HG03045 (cell line): ENCODE measurements around the gene LANCL1.
A peak's percentile ranks its signal among the peaks of the same experiment; 100 is the strongest.

Source experiments
- ATAC-seq: cut with Tn5 transposase; IDR thresholded peaks from one replicate; pipeline ENCODE4 v1.9.1; 2021; ENCODE audit warnings: mild to moderate bottlenecking, moderate library complexity; ENCODE audit not compliant: unreplicated experiment

Gene LANCL1, protein sequence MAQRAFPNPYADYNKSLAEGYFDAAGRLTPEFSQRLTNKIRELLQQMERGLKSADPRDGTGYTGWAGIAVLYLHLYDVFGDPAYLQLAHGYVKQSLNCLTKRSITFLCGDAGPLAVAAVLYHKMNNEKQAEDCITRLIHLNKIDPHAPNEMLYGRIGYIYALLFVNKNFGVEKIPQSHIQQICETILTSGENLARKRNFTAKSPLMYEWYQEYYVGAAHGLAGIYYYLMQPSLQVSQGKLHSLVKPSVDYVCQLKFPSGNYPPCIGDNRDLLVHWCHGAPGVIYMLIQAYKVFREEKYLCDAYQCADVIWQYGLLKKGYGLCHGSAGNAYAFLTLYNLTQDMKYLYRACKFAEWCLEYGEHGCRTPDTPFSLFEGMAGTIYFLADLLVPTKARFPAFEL

DNA sequence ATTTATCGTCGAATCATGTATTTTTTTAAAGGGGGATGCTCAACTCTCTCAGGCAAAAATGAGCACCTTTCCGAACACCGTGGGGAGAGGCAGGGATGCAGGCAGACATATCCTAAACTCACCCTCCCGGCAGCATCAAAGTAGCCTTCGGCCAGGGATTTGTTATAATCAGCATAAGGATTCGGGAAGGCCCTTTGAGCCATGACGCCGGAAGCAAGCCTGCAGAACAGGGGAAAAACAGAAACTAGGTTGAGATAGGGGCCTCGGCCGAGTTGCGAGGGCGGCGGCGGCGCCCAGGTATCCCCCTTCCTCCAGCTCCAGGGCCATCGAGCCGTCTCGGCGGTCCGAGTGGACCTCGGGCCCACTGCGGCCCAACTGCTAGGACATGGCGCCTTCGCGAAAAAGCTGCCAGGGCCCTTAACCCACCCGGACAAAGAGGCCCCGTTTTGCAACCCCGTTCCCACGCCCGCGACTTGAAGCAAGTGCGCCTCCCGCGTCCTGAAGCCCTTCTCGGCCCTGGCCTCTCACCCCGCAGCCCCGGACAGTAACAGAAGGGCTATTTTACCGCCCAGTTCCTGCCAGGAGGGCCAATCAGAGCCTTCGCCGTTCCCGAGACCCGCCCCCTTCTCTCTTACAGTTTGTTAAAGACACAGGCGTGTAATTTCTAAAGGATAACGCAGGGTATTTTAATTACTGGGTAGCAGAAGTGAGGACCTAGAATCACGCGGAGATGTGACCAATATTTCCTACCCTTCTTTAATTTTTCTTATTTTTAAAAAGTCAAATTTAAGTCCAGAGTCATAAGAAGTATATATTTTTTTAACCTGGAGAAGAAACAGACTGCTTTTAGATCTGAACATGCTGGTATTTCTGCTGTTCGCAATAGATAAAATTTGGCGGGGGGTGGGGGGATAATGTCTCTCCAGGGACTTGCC, at the start of gene LANCL1:
Gene LANCL1, minus strand, starts transcription at position 566 of the 935 bp plus-strand sequence. Its CDS starts 363 bp downstream, at position 203.
- peak; percentile 100 for ATAC-seq

GRCh38 chr2:210524533-210524932, 48.0 kb upstream of the LANCL1 start:
- ATAC-seq: no peak

- no peak for ATAC-seq
Measured at GRCh38 chr2:210523650-210524289, 47.2 kb upstream of the LANCL1 start.

- no peak for ATAC-seq
Measured at GRCh38 chr2:210522399-210522798, 45.8 kb upstream of the LANCL1 start.

GRCh38 chr2:210519594-210519993, 43.0 kb upstream of the LANCL1 start:
- no peak for ATAC-seq

GRCh38 chr2:210517264-210517663, 40.7 kb upstream of the LANCL1 start:
- ATAC-seq: no peak

DNA sequence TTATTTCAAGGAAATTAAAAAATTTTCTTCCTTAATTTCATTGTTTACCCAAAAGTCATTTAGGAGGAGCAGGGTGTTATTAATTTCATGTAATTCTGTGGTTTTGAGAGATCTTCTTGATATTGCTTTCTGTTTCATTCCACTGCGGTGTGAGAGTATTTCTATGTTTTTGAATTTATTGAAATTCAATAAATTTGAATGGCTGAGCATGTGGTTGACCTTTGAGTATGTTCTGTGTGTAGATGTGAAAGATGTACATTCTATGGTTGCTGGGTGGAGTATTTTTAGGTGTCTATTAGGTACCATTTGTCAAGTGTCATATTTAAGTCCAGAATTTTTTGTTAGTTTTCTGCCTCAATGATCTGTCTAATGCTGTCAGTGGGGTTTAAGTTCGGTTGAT, 39.4 kb upstream of the LANCL1 start:
- no peak for ATAC-seq

DNA sequence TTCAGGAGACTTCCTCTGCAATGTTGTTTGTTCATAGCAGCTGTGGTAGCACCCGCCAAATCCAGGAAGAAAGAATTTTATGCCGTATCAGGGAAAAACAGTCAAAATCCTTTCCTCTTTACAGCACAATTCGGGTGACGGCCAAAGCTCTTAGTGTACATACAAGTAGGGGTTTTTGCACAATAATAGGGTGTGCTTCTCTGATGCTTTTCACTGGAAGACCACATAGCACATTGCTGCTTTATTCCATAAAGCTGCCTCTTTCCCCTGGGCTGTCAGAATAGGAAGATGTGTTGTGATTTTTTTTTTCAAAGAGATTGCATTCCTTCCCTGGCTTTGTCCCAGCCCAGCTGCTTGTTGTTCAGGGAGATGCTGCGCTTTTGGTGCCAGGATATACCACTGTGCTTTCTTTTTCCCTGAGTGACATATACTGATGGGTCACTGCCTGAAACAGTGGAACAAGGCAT, 27.2 kb upstream of the LANCL1 start:
- ATAC-seq: no peak

- ATAC-seq: peak; percentile 70
Measured at GRCh38 chr2:210503001-210503623, 26.6 kb upstream of the LANCL1 start.

DNA sequence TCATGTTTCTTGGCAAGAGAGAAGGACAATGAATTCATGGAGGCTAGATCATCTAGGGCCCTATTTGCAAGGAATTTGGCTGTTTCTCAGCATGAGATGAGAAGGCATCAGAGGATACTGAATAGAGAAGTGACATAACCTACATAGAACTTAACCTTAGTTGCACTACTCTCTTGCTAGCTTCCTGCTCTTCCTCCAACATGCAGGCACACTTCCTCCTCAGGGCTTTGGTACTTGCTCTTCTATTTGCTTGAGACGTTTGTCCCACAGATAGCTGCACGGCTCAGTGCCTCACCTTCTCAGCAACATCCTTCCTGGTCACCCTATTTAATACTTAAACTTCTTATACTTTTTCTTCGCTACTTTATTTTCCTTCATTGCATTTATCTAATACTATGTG, 20.0 kb upstream of the LANCL1 start:
- ATAC-seq: no peak

DNA sequence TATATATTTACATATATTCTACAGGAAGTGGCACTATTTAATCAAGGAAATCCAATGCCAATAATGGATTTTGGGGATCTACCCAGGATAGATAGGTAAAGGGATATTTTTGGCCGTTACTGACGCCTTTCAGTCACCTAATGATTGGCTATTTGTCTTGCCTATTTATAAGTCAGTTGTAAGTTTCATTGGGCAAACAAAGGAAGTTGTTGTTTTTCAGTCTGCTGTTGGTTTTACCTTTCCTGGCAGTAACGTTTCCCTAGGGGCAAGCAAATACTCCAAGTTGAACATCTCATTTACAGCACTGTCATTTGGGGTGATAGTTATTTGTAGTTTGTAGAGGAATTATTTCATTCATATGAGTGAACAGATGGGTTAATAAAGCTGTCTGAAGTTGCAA, 17.0 kb upstream of the LANCL1 start:
- ATAC-seq: no peak

- no peak for ATAC-seq
Measured at GRCh38 chr2:210481601-210482175, 5.1 kb upstream of the LANCL1 start.

GRCh38 chr2:210480764-210481163, 4.2 kb upstream of the LANCL1 start:
- ATAC-seq: no peak

GRCh38 chr2:210480079-210480478, 3.5 kb upstream of the LANCL1 start:
- no peak for ATAC-seq

- ATAC-seq: no peak
Measured at GRCh38 chr2:210478661-210479060, 2.1 kb upstream of the LANCL1 start.

DNA sequence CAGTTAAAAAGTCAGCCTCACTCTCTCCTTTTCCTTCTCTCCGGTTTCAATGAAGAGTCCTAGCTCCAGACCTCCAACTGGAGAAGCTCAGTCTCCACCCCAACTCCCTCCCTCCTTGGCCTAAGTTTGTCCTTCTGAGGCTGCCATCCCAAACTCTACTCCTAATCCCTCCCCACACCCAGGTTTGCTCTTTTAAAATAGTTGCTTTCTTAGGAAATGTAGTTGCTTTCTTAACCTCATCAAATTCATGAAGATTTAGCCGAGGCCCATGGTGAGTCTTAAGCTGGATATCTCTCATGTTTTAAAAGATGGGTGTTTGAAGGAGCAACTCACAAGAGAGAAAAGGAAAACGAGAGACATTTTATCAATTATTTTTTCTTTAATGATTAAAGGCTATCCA, 937 bp upstream of the LANCL1 start:
- ATAC-seq: no peak

DNA sequence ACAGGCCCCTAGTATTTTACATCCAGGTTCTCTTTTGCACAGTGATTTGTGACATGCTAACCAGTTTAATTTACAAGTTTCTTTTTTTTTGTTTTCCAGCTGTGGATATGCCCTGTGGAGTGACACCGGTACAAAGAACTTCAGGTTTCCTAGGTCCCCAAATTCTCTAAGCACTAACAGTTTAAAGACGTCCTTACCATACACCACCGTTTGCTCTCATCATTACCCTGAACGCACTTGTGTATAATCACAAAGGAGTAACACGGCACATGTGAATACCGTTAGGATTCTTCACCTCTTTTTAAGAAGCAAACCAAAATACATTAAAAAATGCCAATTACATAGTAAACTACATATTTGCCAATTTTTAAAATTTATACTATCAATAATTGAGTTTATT, 853 bp downstream of the LANCL1 start:
- ATAC-seq: no peak

GRCh38 chr2:210474776-210475175, 1.8 kb downstream of the LANCL1 start:
- no peak for ATAC-seq

GRCh38 chr2:210461401-210461800, 15.2 kb downstream of the LANCL1 start:
- ATAC-seq: no peak
